ENCODE data around the gene IZUMO1.

Gene IZUMO1

DNA sequence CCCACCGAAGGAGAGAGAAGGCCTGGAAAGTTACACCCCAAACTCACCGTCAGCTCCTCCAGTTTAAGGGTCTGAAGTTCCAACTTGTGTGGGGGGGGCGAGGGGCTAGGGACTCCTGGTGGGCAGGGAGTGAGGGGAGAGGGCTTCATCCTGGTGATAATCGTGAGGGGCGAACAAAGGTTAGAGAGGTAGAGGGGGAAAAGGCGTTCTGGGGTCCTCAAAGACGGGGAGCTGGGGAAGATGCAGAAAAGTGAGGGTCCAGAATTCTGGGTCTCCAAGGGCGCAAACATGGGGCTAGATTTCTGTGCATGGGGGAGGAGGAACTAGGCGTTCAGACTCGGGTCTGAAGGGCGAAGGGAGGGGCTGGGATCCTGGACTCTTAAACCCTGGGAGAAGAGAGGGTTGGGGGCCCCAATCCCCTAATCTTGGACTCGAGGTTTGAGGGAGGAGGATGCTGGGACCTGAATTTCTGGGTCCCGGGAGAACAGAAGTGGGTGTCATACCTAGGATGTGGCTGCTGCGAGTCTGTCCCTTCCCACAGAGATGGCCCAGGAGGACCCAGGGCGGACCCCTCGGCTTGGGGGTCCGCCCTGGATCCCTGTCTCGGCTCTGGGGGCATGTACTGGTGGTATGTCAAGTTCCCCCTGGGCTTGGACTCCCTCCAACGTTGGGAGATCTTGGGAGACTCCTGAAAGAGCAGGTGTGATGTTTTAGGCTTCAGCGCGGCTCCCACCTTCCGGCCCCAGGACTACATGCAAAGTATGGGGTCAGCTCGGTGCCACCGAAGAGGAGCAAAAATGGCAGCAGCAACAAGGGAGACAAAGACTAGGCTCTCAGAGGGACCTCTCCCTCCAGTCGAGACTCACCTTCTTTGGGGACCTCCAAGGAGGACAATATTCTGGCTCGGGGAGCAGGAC lies 31.7 kb downstream of the IZUMO1 start:
- H3K27me3 ChIP-seq (ENCODE audit: low read length) = no peaks in the 10 kb centered on the region
- no peaks in the 10 kb centered on the region for H4K20me1 ChIP-seq (ENCODE audit: low read depth, low read length)
- H3K4me2 ChIP-seq (ENCODE audit: low read depth, low read length, poor library complexity, severe bottlenecking) = peak overlapping the region; percentile 87
- peak overlapping the region; percentile 75 for H3K9ac ChIP-seq (ENCODE audit: low read length)
- peak overlapping the region; percentile 81 for H3K4me3 ChIP-seq (ENCODE audit: insufficient read depth, low read length, poor library complexity, severe bottlenecking)
- no peaks in the 10 kb centered on the region for H3K36me3 ChIP-seq (ENCODE audit: low read length)
- peak overlapping the region; percentile 22 for H2AFZ ChIP-seq (ENCODE audit: low read depth, low read length, severe bottlenecking)
- H3K9me3 ChIP-seq (ENCODE audit: insufficient read depth, low read length) = no peaks in the 10 kb centered on the region
- H3K27ac ChIP-seq (ENCODE audit: low read depth, low read length) = peak overlapping the region; percentile 12; the same call in 1 of the 2 replicates
- no peaks in the 10 kb centered on the region for H3K9me2 ChIP-seq (replicated peaks; ENCODE audit: insufficient read depth, low read length)
- no peaks in the 10 kb centered on the region for H3K79me2 ChIP-seq (ENCODE audit: insufficient read depth, low read length)
- TF ChIP-seq, protein P1, sequence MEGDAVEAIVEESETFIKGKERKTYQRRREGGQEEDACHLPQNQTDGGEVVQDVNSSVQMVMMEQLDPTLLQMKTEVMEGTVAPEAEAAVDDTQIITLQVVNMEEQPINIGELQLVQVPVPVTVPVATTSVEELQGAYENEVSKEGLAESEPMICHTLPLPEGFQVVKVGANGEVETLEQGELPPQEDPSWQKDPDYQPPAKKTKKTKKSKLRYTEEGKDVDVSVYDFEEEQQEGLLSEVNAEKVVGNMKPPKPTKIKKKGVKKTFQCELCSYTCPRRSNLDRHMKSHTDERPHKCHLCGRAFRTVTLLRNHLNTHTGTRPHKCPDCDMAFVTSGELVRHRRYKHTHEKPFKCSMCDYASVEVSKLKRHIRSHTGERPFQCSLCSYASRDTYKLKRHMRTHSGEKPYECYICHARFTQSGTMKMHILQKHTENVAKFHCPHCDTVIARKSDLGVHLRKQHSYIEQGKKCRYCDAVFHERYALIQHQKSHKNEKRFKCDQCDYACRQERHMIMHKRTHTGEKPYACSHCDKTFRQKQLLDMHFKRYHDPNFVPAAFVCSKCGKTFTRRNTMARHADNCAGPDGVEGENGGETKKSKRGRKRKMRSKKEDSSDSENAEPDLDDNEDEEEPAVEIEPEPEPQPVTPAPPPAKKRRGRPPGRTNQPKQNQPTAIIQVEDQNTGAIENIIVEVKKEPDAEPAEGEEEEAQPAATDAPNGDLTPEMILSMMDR (IDR thresholded peaks at IDR 0.05; ENCODE audit: insufficient read depth, low read length, poor library complexity, severe bottlenecking) = no peak
- no peak for TF ChIP-seq EZH2phosphoT487 (conservative IDR thresholded peaks at IDR 0.05; ENCODE audit: low read length)
- no peaks in the 10 kb centered on the region for H3F3A ChIP-seq (ENCODE audit: insufficient read depth)

DNA sequence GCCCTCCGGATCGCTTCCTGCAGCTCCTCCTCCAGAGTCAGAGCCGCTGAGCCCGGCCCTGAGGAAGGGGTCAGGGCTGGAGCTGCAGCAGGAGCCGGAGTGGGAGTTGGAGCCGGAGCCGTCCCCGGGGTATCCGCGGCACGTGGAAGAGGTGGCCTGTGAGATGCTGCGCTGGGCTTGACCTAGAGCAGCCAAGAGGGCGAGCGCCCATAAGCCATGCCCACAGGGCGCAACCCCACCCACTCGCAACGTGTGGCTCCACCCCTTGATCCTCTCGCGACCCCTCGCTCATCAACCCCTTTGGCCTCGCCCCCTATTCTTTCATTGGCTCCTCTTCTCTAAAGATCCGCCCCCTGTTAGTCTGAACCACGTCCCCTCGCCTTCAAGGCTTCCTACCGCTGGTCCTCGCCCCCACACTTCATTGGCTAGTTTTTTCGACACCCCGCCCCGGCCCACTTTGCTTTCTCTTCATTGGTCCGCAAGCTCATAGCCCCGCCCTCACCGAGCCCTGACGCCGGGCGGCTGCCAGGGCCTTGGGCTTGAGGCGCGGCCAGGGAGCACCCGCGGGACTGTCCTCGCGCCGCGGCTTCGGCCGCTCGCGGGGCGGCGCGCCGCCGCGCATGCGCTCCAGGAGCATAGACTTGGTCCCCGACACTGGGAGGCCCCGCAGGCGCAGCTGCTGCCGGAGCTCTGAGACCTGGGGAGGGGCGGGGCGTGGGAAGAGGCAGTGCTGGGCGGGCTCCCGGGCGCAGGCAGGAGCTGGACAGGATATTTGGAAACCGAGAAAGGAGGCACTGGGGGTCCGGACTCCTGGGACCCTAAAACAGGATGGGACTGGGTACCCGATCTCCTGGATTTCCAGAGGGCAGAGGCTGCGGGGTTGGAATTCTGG lies 32.6 kb downstream of the IZUMO1 start:
- Histone ChIP-seq H3K27me3 (ENCODE audit: low read length) (no peaks in the 10 kb centered on the region), H2AFZ (ENCODE audit: low read depth, low read length, severe bottlenecking) (peak overlapping the region; percentile 95), H3K36me3 (ENCODE audit: low read length) (no peaks in the 10 kb centered on the region)

DNA sequence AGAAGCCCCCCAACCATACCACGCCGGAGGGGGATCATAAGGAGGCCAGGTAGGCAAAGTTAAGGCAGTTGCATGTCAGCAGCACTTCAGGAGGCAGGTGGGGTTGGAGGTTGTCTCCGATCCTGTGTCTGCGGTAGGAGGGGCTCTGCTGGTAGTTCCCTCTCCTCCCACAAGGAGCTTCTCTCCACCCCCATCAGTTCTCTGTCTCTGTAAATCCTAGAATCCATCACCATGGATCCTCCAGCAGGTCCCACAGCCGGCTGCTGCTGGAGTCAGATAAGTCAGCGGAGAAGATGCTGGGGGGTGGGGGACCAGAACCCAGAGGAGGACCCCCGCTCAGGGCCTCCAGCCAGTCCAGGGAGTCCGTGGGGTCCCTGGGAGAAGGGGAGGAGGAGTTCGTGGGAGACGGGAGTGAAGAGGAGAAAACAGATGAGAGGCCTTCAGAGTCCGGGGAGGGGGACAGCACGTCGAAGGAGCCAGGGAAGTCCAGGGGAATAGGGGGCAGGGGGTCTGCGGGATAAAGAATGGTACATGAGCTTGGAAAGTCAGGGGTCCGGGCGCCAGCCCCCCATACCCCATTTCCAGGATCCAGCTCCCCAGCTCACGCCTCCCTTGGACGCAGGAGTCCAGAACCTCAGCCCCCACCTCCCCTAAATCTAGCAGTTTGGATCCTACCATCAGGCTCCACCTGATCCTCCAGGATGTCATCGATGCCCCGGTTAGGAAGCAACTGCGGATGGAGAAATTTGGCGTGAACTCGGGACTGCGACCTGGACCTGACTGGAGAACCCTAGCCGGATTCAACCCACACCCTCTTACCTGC lies 33.5 kb downstream of the IZUMO1 start:
- peak overlapping the region; percentile 70 for H3K4me2 ChIP-seq (ENCODE audit: low read depth, low read length, poor library complexity, severe bottlenecking)
- peak overlapping the region; percentile 86 for H3K4me3 ChIP-seq (ENCODE audit: insufficient read depth, low read length, poor library complexity, severe bottlenecking)
- H3K27ac ChIP-seq (ENCODE audit: low read depth, low read length) = no peak overlapping the region
- H3F3A ChIP-seq (ENCODE audit: insufficient read depth) = no peaks in the 10 kb centered on the region
- TF ChIP-seq EZH2phosphoT487 (conservative IDR thresholded peaks at IDR 0.05; ENCODE audit: low read length) = no peak
- TF ChIP-seq, protein P1 (IDR thresholded peaks at IDR 0.05; ENCODE audit: insufficient read depth, low read length, poor library complexity, severe bottlenecking) = no peak
- H3K9me3 ChIP-seq (ENCODE audit: insufficient read depth, low read length) = no peaks in the 10 kb centered on the region
- H3K9me2 ChIP-seq (replicated peaks; ENCODE audit: insufficient read depth, low read length) = no peaks in the 10 kb centered on the region
- no peaks in the 10 kb centered on the region for H3K27me3 ChIP-seq (ENCODE audit: low read length)
- H3K79me2 ChIP-seq (ENCODE audit: insufficient read depth, low read length) = no peaks in the 10 kb centered on the region
- peak overlapping the region; percentile 95 for H2AFZ ChIP-seq (ENCODE audit: low read depth, low read length, severe bottlenecking)
- H3K9ac ChIP-seq (ENCODE audit: low read length) = peak overlapping the region; percentile 76
- H4K20me1 ChIP-seq (ENCODE audit: low read depth, low read length) = no peaks in the 10 kb centered on the region
- no peaks in the 10 kb centered on the region for H3K36me3 ChIP-seq (ENCODE audit: low read length)

More for the DNA sequence above, 32.6 kb downstream of the IZUMO1 start:
- peak overlapping the region; percentile 86 for H3K4me3 ChIP-seq (ENCODE audit: insufficient read depth, low read length, poor library complexity, severe bottlenecking)
- no peaks in the 10 kb centered on the region for H3K79me2 ChIP-seq (ENCODE audit: insufficient read depth, low read length)
- TF ChIP-seq EZH2phosphoT487 (conservative IDR thresholded peaks at IDR 0.05; ENCODE audit: low read length) = no peak
- TF ChIP-seq, protein P1 (IDR thresholded peaks at IDR 0.05; ENCODE audit: insufficient read depth, low read length, poor library complexity, severe bottlenecking) = no peak
- peak overlapping the region; percentile 87 for H3K4me2 ChIP-seq (ENCODE audit: low read depth, low read length, poor library complexity, severe bottlenecking)
- H4K20me1 ChIP-seq (ENCODE audit: low read depth, low read length) = no peaks in the 10 kb centered on the region
- H3F3A ChIP-seq (ENCODE audit: insufficient read depth) = no peaks in the 10 kb centered on the region
- peak overlapping the region; percentile 76 for H3K9ac ChIP-seq (ENCODE audit: low read length)
- no peaks in the 10 kb centered on the region for H3K9me3 ChIP-seq (ENCODE audit: insufficient read depth, low read length)
- peak overlapping the region; percentile 12; the same call in 1 of the 2 replicates for H3K27ac ChIP-seq (ENCODE audit: low read depth, low read length)
- no peaks in the 10 kb centered on the region for H3K9me2 ChIP-seq (replicated peaks; ENCODE audit: insufficient read depth, low read length)

All from SU-DHL-6 (cell line).